CD14-positive monocyte (primary cell): ENCODE results near the gene BTAF1. TPM values are rescaled to one million over a fixed set of nuclear protein-coding genes. Genes with fewer than 3 reads are reported as not detected.

Experiments used
- DNase-seq, 3 donors: peaks; one replicate each; pipeline ENCODE4 v3.0.0-alpha.2; 2011 to 2022
- H2AFZ ChIP-seq: 2 replicates; pipeline ENCODE4 v1.6.0; 2012; ENCODE audit warnings: mild to moderate bottlenecking, low read depth, low read length, inconsistent platforms; ENCODE audit not compliant: insufficient read depth, poor library complexity, severe bottlenecking
- H3K27ac ChIP-seq, 2 donors: 1 replicate in 1 of 2; 2 replicates in 1 of 2; pipeline ENCODE4 v1.5.1; 2012 to 2013; ENCODE audit warnings: low read length in 2 of 2, control low read depth in 1 of 2, inconsistent platforms in 1 of 2, low read depth in 1 of 2, mild to moderate bottlenecking in 1 of 2
- H3K27me3 ChIP-seq, 2 donors: one replicate each; pipeline versions ENCODE4 v1.6.0 to v1.6.1; 2011 to 2013; ENCODE audit warnings: low read length in 2 of 2; ENCODE audit not compliant: control insufficient read depth in 2 of 2, insufficient read depth in 2 of 2
- H3K36me3 ChIP-seq, 2 donors: replicated peaks in 1 of 2; 1 replicate in 1 of 2; 2 replicates in 1 of 2; pipeline versions ENCODE4 v1.5.1 to v1.6.1; 2012 to 2013; ENCODE audit warnings: low read length in 2 of 2, control low read depth in 1 of 2, inconsistent platforms in 1 of 2, mild to moderate bottlenecking in 1 of 2; ENCODE audit not compliant: insufficient read depth in 2 of 2, control insufficient read depth in 1 of 2
- H3K4me1 ChIP-seq, 2 donors: 1 replicate in 1 of 2; 2 replicates in 1 of 2; pipeline versions ENCODE4 v1.5.1 to v1.6.1; 2012 to 2013; ENCODE audit warnings: low read length in 2 of 2, control low read depth in 1 of 2, inconsistent platforms in 1 of 2, mild to moderate bottlenecking in 1 of 2, moderate library complexity in 1 of 2; ENCODE audit not compliant: insufficient read depth in 2 of 2, control insufficient read depth in 1 of 2
- H3K4me2 ChIP-seq: replicated peaks from 2 replicates; pipeline ENCODE3; 2012; ENCODE audit warnings: low read length, moderate library complexity, mild to moderate bottlenecking; ENCODE audit not compliant: poor library complexity, severe bottlenecking; ENCODE audit errors: extremely low read depth
- H3K4me3 ChIP-seq, 3 experiments: fragments of 200-600 bp in 1 of 3; sonication (generic) in 1 of 3; replicated peaks in 1 of 3; 1 replicate in 2 of 3; 2 replicates in 1 of 3; pipeline ENCODE4 v1.5.1; 2011 to 2013; ENCODE audit warnings: low read length in 3 of 3, mild to moderate bottlenecking in 3 of 3, control low read depth in 2 of 3, low read depth in 2 of 3, inconsistent platforms in 1 of 3, moderate library complexity in 1 of 3
- H3K79me2 ChIP-seq: 2 replicates; pipeline ENCODE4 v1.6.0; 2012; ENCODE audit warnings: mild to moderate bottlenecking, control low read depth, inconsistent platforms, low read length, moderate library complexity; ENCODE audit not compliant: insufficient read depth
- H3K9ac ChIP-seq: 2 replicates; pipeline ENCODE4 v1.6.0; 2017; ENCODE audit warnings: low read length, mild to moderate bottlenecking; ENCODE audit not compliant: insufficient read depth, poor library complexity, severe bottlenecking
- H3K9me3 ChIP-seq, 2 donors: replicated peaks in 1 of 2; 1 replicate in 1 of 2; 2 replicates in 1 of 2; pipeline versions ENCODE4 v1.5.1 to v1.6.1; 2012 to 2013; ENCODE audit warnings: low read length in 2 of 2, control low read depth in 1 of 2; ENCODE audit not compliant: control insufficient read depth in 1 of 2, insufficient read depth in 1 of 2
- H4K20me1 ChIP-seq: 2 replicates; pipeline ENCODE4 v1.6.0; 2012; ENCODE audit warnings: mild to moderate bottlenecking, low read length, control low read depth, moderate library complexity; ENCODE audit not compliant: insufficient read depth
- H3K27ac Mint-ChIP-seq, 7 donors: one replicate each; pipeline ENCODE4 v1.8.0; 2020; ENCODE audit warnings: mild to moderate bottlenecking in 7 of 7, mixed read lengths in 7 of 7, moderate library complexity in 6 of 7, inconsistent platforms in 2 of 7
- H3K27me3 Mint-ChIP-seq, 3 donors: one replicate each; pipeline ENCODE4 v1.8.0; 2021 to 2022; ENCODE audit warnings: low read depth in 3 of 3, mild to moderate bottlenecking in 3 of 3, mixed read lengths in 3 of 3, moderate library complexity in 3 of 3, inconsistent platforms in 1 of 3
- H3K36me3 Mint-ChIP-seq, 2 donors: one replicate each; pipeline ENCODE4 v1.8.0; 2020; ENCODE audit warnings: mixed read lengths in 2 of 2, inconsistent platforms in 1 of 2, mild to moderate bottlenecking in 1 of 2
- H3K4me1 Mint-ChIP-seq: one replicate; pipeline ENCODE4 v1.8.0; 2020; ENCODE audit warnings: mild to moderate bottlenecking, mixed read lengths
- H3K4me3 Mint-ChIP-seq, 2 donors: one replicate each; pipeline ENCODE4 v1.8.0; 2020; ENCODE audit warnings: mild to moderate bottlenecking in 2 of 2, mixed read lengths in 2 of 2, moderate library complexity in 1 of 2
- H3K9me3 Mint-ChIP-seq, 7 donors: one replicate each; pipeline ENCODE4 v1.8.0; 2020 to 2022; ENCODE audit warnings: mixed read lengths in 7 of 7, mild to moderate bottlenecking in 6 of 7, moderate library complexity in 6 of 7, inconsistent platforms in 2 of 7
- CTCF ChIP-seq: fragments of 200-600 bp; IDR thresholded peaks from one replicate; pipeline ENCODE4 v1.8.0; 2022; ENCODE audit warnings: antibody characterized with exemption, mild to moderate bottlenecking
- WGBS: methylation state at CpG from one replicate; pipeline ENCODE4 v1.1.5; 2013; ENCODE audit warnings: missing lambda C conversion rate; ENCODE audit not compliant: insufficient coverage; 5-methylcytosine and 5-hydroxymethylcytosine counted together
- intact Hi-C, 2 donors: fragments of 100-400 bp; cut with micrococcal nuclease; formaldehyde crosslinking; loops; one replicate each; pipeline versions ENCODE4 v1.15.0 to v1.15.1; 2023
- polyA plus RNA-seq, 3 donors: library from polyadenylated mRNA; depleted of rRNA in 1 of 3; unstranded in 2 of 3; stranded (reverse) in 1 of 3; fragments of 300-500 nt in 2 of 3; fragments of >200 nt in 1 of 3; fragmentation: Illumina TruSeq in 2 of 3; gene quantifications; 1 replicate in 2 of 3; 2 replicates in 1 of 3; pipeline ENCODE4 v1.2.3, GENCODE V29; 2012 to 2021

The BTAF1 gene
- polyA plus RNA-seq, 3 donors, result 3.7 to 59.8 (median 5.1) TPM

GRCh38 chr10:91941426-91941825 lies 17.9 kb downstream of the BTAF1 start:
- intact Hi-C loops, result no loop called here
- DNase-seq, result no peak
- Histone ChIP-seq H3K79me2 (peaks cover 63% of the 10 kb centered on the region), H4K20me1 (peaks cover 67% of the 10 kb centered on the region), H3K9me3 (no peaks in the 10 kb centered on the region), H2AFZ (no peak overlapping the region), H3K4me2 (no peak overlapping the region), H3K4me1 (no peaks in the 10 kb centered on the region), H3K36me3 (peaks cover 55 to 86% of the 10 kb centered on the region in 2 donors), H3K27me3 (no peaks in the 10 kb centered on the region), H3K27ac (no peak overlapping the region), H3K4me3 (no peak overlapping the region), H3K9ac (no peak overlapping the region)
- Mint-ChIP-seq H3K27me3 (no peaks in the 10 kb centered on the region), H3K9me3 (no peaks in the 10 kb centered on the region), H3K36me3 (peaks cover 44 to 64% of the 10 kb centered on the region in 2 donors), H3K27ac (no peak overlapping the region), H3K4me3 (no peak overlapping the region), H3K4me1 (peaks cover 8% of the 10 kb centered on the region)
- WGBS, result no CpG with 5 or more reads among the region's 1 CpG
- no peak for TF ChIP-seq CTCF

DNA sequence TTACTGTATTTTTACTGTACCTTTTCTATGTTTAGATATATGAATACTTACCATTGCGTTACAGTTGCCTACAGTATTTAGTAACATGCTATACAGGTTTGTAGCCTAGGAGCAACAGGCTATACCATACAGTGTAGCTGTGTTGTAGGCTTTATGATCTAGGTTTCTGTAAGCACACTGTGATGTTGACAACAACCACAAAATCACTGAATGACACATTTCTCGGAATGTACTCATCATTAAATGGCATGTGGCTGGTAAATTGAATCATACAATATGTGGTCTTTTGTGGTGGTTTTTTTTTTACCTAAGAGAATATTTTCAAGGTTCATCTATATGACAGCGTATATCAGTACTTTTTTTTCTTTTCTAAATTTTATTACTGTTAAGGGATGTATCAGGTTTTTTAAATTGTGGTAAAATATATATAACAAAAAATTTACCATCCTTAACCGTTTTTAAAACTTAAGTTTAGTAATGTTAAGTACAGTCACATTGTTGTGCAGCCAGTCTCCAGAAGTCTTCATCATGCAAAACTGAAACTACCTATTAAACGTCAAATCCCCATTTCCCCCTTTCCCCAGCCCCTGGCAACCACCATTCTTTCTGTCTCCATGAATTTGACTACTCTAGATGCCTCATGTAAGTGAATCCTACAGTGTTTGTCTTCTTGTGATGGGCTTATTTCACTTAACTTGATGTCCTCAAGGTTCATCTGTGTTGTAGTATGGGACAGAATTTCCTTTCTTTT lies 21.5 kb downstream of the BTAF1 start:
- intact Hi-C loops, result no loop called here

More for the DNA sequence above, 21.5 kb downstream of the BTAF1 start:
- no peaks in the 10 kb centered on the region for H3K9me3 Mint-ChIP-seq
- Histone ChIP-seq H3K9ac (no peak overlapping the region), H3K36me3 (peaks cover 56 to 75% of the 10 kb centered on the region in 2 donors), H3K4me2 (no peak overlapping the region), H3K27ac (no peak overlapping the region), H4K20me1 (peaks cover 42% of the 10 kb centered on the region), H3K4me3 (no peak overlapping the region), H2AFZ (no peak overlapping the region), H3K9me3 (no peaks in the 10 kb centered on the region), H3K79me2 (peaks cover 38% of the 10 kb centered on the region), H3K27me3 (no peaks in the 10 kb centered on the region), H3K4me1 (no peaks in the 10 kb centered on the region)
- H3K4me1 Mint-ChIP-seq, result no peaks in the 10 kb centered on the region
- no peaks in the 10 kb centered on the region for H3K27me3 Mint-ChIP-seq
- no peak for TF ChIP-seq CTCF
- H3K4me3 Mint-ChIP-seq, result no peak overlapping the region
- DNase-seq, result no peak
- H3K27ac Mint-ChIP-seq, result no peak overlapping the region
- peaks cover 45 to 72% of the 10 kb centered on the region in 2 donors for H3K36me3 Mint-ChIP-seq
- no CpG with 5 or more reads among the region's 5 CpGs for WGBS
